GM23338 (cell line): ENCODE data around the gene KIAA1755. TPM values are rescaled to one million over a fixed set of nuclear protein-coding genes. Genes with fewer than 3 reads are reported as not detected.

Experiments used
- ATAC-seq: fragments of 200-7000 bp; cut with Tn5 transposase; 3 replicates; pipeline ENCODE4 v1.9.1; 2020
- DNase-seq: peaks from one replicate; pipeline ENCODE4 v3.0.0-alpha.2; 2015; ENCODE audit warnings: low spot score
- H2AFZ ChIP-seq: fragments of 200-600 bp; sonication (generic); 2 replicates; pipeline ENCODE4 v1.8.0; 2016; ENCODE audit warnings: antibody characterized with exemption, mild to moderate bottlenecking, moderate library complexity
- H3F3A ChIP-seq: fragments of 200-600 bp; sonication (generic); replicated peaks from 2 replicates; pipeline ENCODE4 v1.8.0; 2017; ENCODE audit warnings: antibody characterized with exemption, mixed run types, low read depth
- H3K27ac ChIP-seq: fragments of 200-600 bp; sonication (generic); 2 replicates; pipeline ENCODE4 v1.6.1; 2016; ENCODE audit warnings: low read depth
- H3K27me3 ChIP-seq: fragments of 200-600 bp; sonication (generic); 2 replicates; pipeline ENCODE4 v1.8.0; 2016; ENCODE audit warnings: mild to moderate bottlenecking, mixed run types, moderate library complexity; ENCODE audit not compliant: insufficient read depth
- H3K36me3 ChIP-seq: fragments of 200-600 bp; sonication (generic); 2 replicates; pipeline ENCODE4 v1.8.0; 2016; ENCODE audit warnings: mild to moderate bottlenecking; ENCODE audit not compliant: insufficient read depth
- H3K4me1 ChIP-seq: fragments of 200-600 bp; sonication (generic); 2 replicates; pipeline ENCODE4 v1.8.0; 2016; ENCODE audit warnings: mild to moderate bottlenecking, moderate library complexity; ENCODE audit not compliant: insufficient read depth
- H3K4me2 ChIP-seq: fragments of 200-600 bp; sonication (generic); 2 replicates; pipeline ENCODE4 v1.7.1; 2017; ENCODE audit warnings: mixed run types
- H3K4me3 ChIP-seq: fragments of 200-600 bp; sonication (generic); 2 replicates; pipeline ENCODE4 v1.6.1; 2016; ENCODE audit warnings: mixed run types
- H3K79me2 ChIP-seq: fragments of 200-600 bp; sonication (generic); replicated peaks from 2 replicates; pipeline ENCODE4 v1.8.0; 2017; ENCODE audit warnings: mild to moderate bottlenecking; ENCODE audit not compliant: insufficient read depth
- H3K9me2 ChIP-seq: fragments of 200-600 bp; sonication (generic); 2 replicates; pipeline ENCODE4 v1.8.0; 2017; ENCODE audit not compliant: insufficient read depth
- H4K20me1 ChIP-seq: fragments of 200-600 bp; sonication (generic); replicated peaks from 2 replicates; pipeline ENCODE4 v1.8.0; 2017; ENCODE audit warnings: mild to moderate bottlenecking; ENCODE audit not compliant: insufficient read depth
- H3K27ac Mint-ChIP-seq: 2 replicates; pipeline ENCODE4 v1.8.0; 2020; ENCODE audit warnings: inconsistent platforms, mild to moderate bottlenecking, moderate library complexity, mixed read lengths
- H3K27me3 Mint-ChIP-seq: 3 replicates; pipeline ENCODE4 v1.8.0; 2022; ENCODE audit warnings: low read depth, mild to moderate bottlenecking, moderate library complexity, mixed read lengths, inconsistent platforms; ENCODE audit not compliant: insufficient read depth, poor library complexity
- H3K36me3 Mint-ChIP-seq: 3 replicates; pipeline ENCODE4 v1.8.0; 2021; ENCODE audit warnings: low read depth, mild to moderate bottlenecking, inconsistent platforms, moderate library complexity, mixed read lengths
- H3K4me1 Mint-ChIP-seq: 3 replicates; pipeline ENCODE4 v1.8.0; 2020; ENCODE audit warnings: mild to moderate bottlenecking, inconsistent platforms, mixed read lengths
- H3K4me3 Mint-ChIP-seq: 3 replicates; pipeline ENCODE4 v1.8.0; 2021; ENCODE audit warnings: moderate library complexity, mild to moderate bottlenecking, inconsistent platforms, mixed read lengths
- H3K9me3 Mint-ChIP-seq: 3 replicates; pipeline ENCODE4 v1.8.0; 2020; ENCODE audit warnings: moderate library complexity, mild to moderate bottlenecking, inconsistent platforms, mixed read lengths
- CREB1 ChIP-seq: fragments of 250-450 bp; sonication (Bioruptor Pico); IDR thresholded peaks from 2 replicates; pipeline ENCODE4 v1.5.0; 2020; ENCODE audit warnings: low read depth, mild to moderate bottlenecking, moderate library complexity
- CTCF ChIP-seq, 2 experiments: fragments of 200-600 bp in 1 of 2; sonication (generic) in 1 of 2; conservative IDR thresholded peaks; 2 replicates each; pipeline versions ENCODE4 v1.5.1 to v1.6.1; 2016 to 2017; ENCODE audit warnings: antibody characterized with exemption in 2 of 2, low read depth in 2 of 2, mild to moderate bottlenecking in 2 of 2, moderate library complexity in 1 of 2
- ETS1 ChIP-seq: IDR thresholded peaks from 2 replicates; pipeline ENCODE4 v1.6.1; 2016; ENCODE audit warnings: antibody characterized with exemption
- EZH2 ChIP-seq: fragments of 200-600 bp; sonication (generic); IDR thresholded peaks from one replicate; pipeline ENCODE4 v1.8.0; 2017; ENCODE audit warnings: antibody characterized with exemption, mild to moderate bottlenecking, low read depth; ENCODE audit not compliant: unreplicated experiment
- NANOG ChIP-seq: IDR thresholded peaks from 2 replicates; pipeline ENCODE4 v1.6.1; 2016; ENCODE audit warnings: antibody characterized with exemption, borderline replicate concordance
- POLR2AphosphoS5 ChIP-seq: IDR thresholded peaks from 2 replicates; pipeline ENCODE4 v1.6.1; 2016; ENCODE audit warnings: antibody characterized with exemption, low read depth
- ZNF331 ChIP-seq: fragments of 250-450 bp; sonication (Bioruptor Pico); IDR thresholded peaks from 2 replicates; pipeline ENCODE4 v1.5.0; 2020; ENCODE audit warnings: low read depth, mild to moderate bottlenecking, moderate library complexity
- polyA plus RNA-seq: library from polyadenylated mRNA; unstranded; fragments of >200 nt; fragmentation: Nextera tagmentation; extraction: Ambion mirVana; gene quantifications from 2 replicates; pipeline ENCODE4 v1.2.1, GENCODE V29; 2016
- total RNA-seq: library from RNA; depleted of rRNA; stranded (reverse); fragments of >200 nt; shearing (Covaris generic); gene quantifications from 2 replicates; pipeline ENCODE4 v1.2.3, GENCODE V29; 2014

The KIAA1755 gene
- total and polyA plus RNA-seq, 2 experiments from 2014 or later: 0.28 TPM; not detected in 1

GRCh38 chr20:38165089-38165965 is 95.2 kb downstream of the KIAA1755 start, which contains the start of gene TGM2:
TSS of gene TGM2 (minus strand) at chr20:38165270. CDS start at chr20:38165198, 72 bp downstream.
- peak; percentile 93 for ATAC-seq
- TF ChIP-seq CTCF (conservative IDR thresholded peaks at IDR 0.05; ENCODE audit: low read depth in 2 of 2) (peak; percentile 64 to 79), ETS1 (no peak), CREB1 (CRISPR knock-in tag) (0 out of 2 replicates have a peak, but pooled peaks have one; percentile 15)
- Histone ChIP-seq H3K4me1 (no peaks in the 10 kb centered on the region), H3K4me2 (peak within 1 kb of the TSS; percentile 75), H3K4me3 (peak within 1 kb of the TSS; percentile 51), H3K9me2 (no peaks in the 10 kb centered on the region), H3F3A (no peaks in the 10 kb centered on the region), H4K20me1 (no peaks in the 10 kb centered on the region), H3K27ac (no peak within 1 kb of the TSS), H3K27me3 (no peaks in the 10 kb centered on the region), H3K36me3 (no peaks in the 10 kb centered on the region), H3K79me2 (no peaks in the 10 kb centered on the region), H2AFZ (peak within 1 kb of the TSS; percentile 96)
- H3K36me3 Mint-ChIP-seq: no peaks in the 10 kb centered on the region
- no peaks in the 10 kb centered on the region; the same call in 1 of the 3 replicates for H3K4me1 Mint-ChIP-seq
- DNase-seq: peak; percentile 78
- no peak within 1 kb of the TSS for H3K27ac Mint-ChIP-seq
- H3K9me3 Mint-ChIP-seq: no peaks in the 10 kb centered on the region
- H3K27me3 Mint-ChIP-seq: peaks cover 6% of the 10 kb centered on the region
- H3K4me3 Mint-ChIP-seq: peak within 1 kb of the TSS; percentile 62

- no peaks in the 10 kb centered on the region; the same call in 1 of the 3 replicates for H3K4me1 Mint-ChIP-seq
- Histone ChIP-seq H3K4me2 (peak overlapping the region; percentile 75), H3K4me3 (peak overlapping the region; percentile 51), H3K9me2 (no peaks in the 10 kb centered on the region), H3F3A (no peaks in the 10 kb centered on the region), H2AFZ (peak overlapping the region; percentile 96), H3K27ac (no peak overlapping the region), H3K4me1 (no peaks in the 10 kb centered on the region), H3K27me3 (no peaks in the 10 kb centered on the region), H3K79me2 (no peaks in the 10 kb centered on the region), H3K36me3 (no peaks in the 10 kb centered on the region), H4K20me1 (no peaks in the 10 kb centered on the region)
- H3K9me3 Mint-ChIP-seq: no peaks in the 10 kb centered on the region
- H3K4me3 Mint-ChIP-seq: peak overlapping the region; percentile 59
- TF ChIP-seq ZNF331 (no peak), CREB1 (CRISPR knock-in tag) (no peak), POLR2AphosphoS5 (no peak), EZH2 (no peak), ETS1 (no peak), NANOG (no peak)
- peaks cover 6% of the 10 kb centered on the region for H3K27me3 Mint-ChIP-seq
- no peak for DNase-seq
- no peak overlapping the region for H3K27ac Mint-ChIP-seq
- no peak for ATAC-seq
- H3K36me3 Mint-ChIP-seq: no peaks in the 10 kb centered on the region
Measured at GRCh38 chr20:38164624-38165088, 95.9 kb downstream of the KIAA1755 start.
